Measurements from ENCODE around the gene TOR3A.

Gene TOR3A

GRCh38 chr1:179091691-179092165 lies 9.9 kb downstream of the TOR3A start:
- no peaks in the 10 kb centered on the region for H3K4me1 ChIP-seq (ENCODE audit: control insufficient read depth, insufficient read depth, low read length, poor library complexity, severe bottlenecking)
- H3K9me3 ChIP-seq (ENCODE audit: control insufficient read depth, low read length) = no peaks in the 10 kb centered on the region
- H3K4me3 ChIP-seq (ENCODE audit: extremely low read depth, insufficient read depth, low read length, poor library complexity, severe bottlenecking) = no peak overlapping the region
- 71 to 91% methylated on average over 1 to 4 of the region's 5 CpGs for WGBS, 2 experiments (ENCODE audit: insufficient coverage in 2 of 2)
- no peak overlapping the region for H3K27ac ChIP-seq (ENCODE audit: low read depth, low read length, severe bottlenecking)
- H3K36me3 ChIP-seq (ENCODE audit: control insufficient read depth, insufficient read depth, low read length) = peaks cover 76% of the 10 kb centered on the region

DNA sequence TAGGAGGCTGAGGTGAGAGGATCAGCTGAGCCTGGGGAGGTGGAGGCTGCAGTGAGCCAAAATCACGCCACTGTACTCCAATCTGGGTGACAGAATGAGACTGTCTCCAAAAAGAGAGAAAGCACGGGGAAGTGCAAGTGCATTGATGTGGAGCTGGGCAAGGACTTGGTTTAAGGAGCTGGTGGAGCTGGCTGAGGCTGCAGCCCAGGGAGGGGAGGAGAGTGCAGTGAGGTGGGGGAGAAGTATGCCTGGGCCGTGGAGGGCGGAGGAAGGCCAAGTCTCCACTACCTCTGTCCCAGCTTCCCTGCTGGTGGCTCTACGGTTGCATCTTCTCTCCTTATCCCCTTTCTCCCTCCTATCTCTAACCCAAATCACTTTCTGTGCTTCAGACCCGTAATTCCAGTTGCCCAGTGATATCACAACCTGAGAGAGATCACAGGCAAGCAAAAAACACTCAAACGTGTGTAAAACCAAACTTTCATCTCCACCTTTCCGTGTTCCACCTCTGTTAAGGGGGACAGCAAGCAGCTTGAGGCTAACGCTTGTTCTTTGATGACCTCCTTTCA lies 11.1 kb downstream of the TOR3A start:
- Histone ChIP-seq H3K4me1 (ENCODE audit: control insufficient read depth, insufficient read depth, low read length, poor library complexity, severe bottlenecking) (no peaks in the 10 kb centered on the region), H3K4me3 (ENCODE audit: extremely low read depth, insufficient read depth, low read length, poor library complexity, severe bottlenecking) (no peak overlapping the region), H3K27ac (ENCODE audit: low read depth, low read length, severe bottlenecking) (no peak overlapping the region), H3K9me3 (ENCODE audit: control insufficient read depth, low read length) (no peaks in the 10 kb centered on the region), H3K36me3 (ENCODE audit: control insufficient read depth, insufficient read depth, low read length) (peaks cover 86% of the 10 kb centered on the region)
- 87 to 90% methylated on average over 7 of the region's 9 CpGs for WGBS, 2 experiments (ENCODE audit: insufficient coverage in 2 of 2)

DNA sequence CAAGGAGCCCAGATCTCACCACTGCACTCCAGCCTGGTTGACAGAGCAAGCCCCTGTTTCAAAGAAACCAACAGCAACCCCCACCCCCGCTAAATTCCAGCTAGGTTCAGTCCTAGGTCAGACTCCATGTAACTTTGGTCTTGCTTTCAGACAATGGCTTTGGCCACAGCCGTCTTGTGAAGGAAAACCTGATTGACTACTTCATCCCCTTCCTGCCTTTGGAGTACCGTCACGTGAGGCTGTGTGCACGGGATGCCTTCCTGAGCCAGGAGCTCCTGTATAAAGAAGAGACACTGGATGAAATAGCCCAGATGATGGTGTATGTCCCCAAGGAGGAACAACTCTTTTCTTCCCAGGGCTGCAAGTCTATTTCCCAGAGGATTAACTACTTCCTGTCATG lies 12.9 kb downstream of the TOR3A start:
- H3K4me3 ChIP-seq (ENCODE audit: extremely low read depth, insufficient read depth, low read length, poor library complexity, severe bottlenecking) = no peak overlapping the region
- no peaks in the 10 kb centered on the region for H3K9me3 ChIP-seq (ENCODE audit: control insufficient read depth, low read length)
- no peak overlapping the region for H3K27ac ChIP-seq (ENCODE audit: low read depth, low read length, severe bottlenecking)
- 92 to 100% methylated on average over 2 of the region's 5 CpGs for WGBS, 2 experiments (ENCODE audit: insufficient coverage in 2 of 2)
- H3K36me3 ChIP-seq (ENCODE audit: control insufficient read depth, insufficient read depth, low read length) = peaks cover 94% of the 10 kb centered on the region
- no peaks in the 10 kb centered on the region for H3K4me1 ChIP-seq (ENCODE audit: control insufficient read depth, insufficient read depth, low read length, poor library complexity, severe bottlenecking)

DNA sequence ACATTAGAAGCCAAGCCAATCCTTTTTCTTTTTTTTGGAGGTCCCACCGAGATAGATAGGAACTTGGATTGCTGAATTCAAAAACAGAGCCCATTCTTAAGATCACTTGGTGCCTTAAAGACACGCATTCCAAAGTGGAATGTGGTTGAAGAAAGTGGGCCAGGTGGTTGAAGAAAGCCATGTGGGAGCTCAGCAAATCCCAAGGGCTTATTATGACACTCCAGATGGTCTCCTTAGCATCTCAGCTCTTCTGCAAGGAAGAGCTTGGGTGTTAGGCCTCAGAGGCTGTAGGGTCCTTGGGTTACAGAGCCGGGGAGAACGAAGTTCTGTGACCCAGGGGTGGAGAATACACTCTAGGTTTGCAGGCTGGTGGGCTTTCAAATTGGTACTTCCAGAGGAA lies 13.5 kb downstream of the TOR3A start:
- H3K36me3 ChIP-seq (ENCODE audit: control insufficient read depth, insufficient read depth, low read length) = peaks cover 95% of the 10 kb centered on the region
- H3K4me1 ChIP-seq (ENCODE audit: control insufficient read depth, insufficient read depth, low read length, poor library complexity, severe bottlenecking) = no peaks in the 10 kb centered on the region
- H3K27ac ChIP-seq (ENCODE audit: low read depth, low read length, severe bottlenecking) = no peak overlapping the region
- H3K9me3 ChIP-seq (ENCODE audit: control insufficient read depth, low read length) = no peaks in the 10 kb centered on the region
- no peak overlapping the region for H3K4me3 ChIP-seq (ENCODE audit: extremely low read depth, insufficient read depth, low read length, poor library complexity, severe bottlenecking)
- WGBS, 2 experiments (ENCODE audit: insufficient coverage in 2 of 2) = 90 to 100% methylated on average over 2 to 4 of the region's 4 CpGs

- WGBS, 2 experiments (ENCODE audit: insufficient coverage in 2 of 2) = 90% methylated on average over 2 to 3 of the region's 3 CpGs
- Histone ChIP-seq H3K4me3 (ENCODE audit: extremely low read depth, insufficient read depth, low read length, poor library complexity, severe bottlenecking) (no peak overlapping the region), H3K36me3 (ENCODE audit: control insufficient read depth, insufficient read depth, low read length) (peaks cover 96% of the 10 kb centered on the region), H3K27ac (ENCODE audit: low read depth, low read length, severe bottlenecking) (no peak overlapping the region), H3K4me1 (ENCODE audit: control insufficient read depth, insufficient read depth, low read length, poor library complexity, severe bottlenecking) (no peaks in the 10 kb centered on the region), H3K9me3 (ENCODE audit: control insufficient read depth, low read length) (no peaks in the 10 kb centered on the region)
These were observed 14.1 kb downstream of the TOR3A start for GRCh38 chr1:179095924-179096323.

DNA sequence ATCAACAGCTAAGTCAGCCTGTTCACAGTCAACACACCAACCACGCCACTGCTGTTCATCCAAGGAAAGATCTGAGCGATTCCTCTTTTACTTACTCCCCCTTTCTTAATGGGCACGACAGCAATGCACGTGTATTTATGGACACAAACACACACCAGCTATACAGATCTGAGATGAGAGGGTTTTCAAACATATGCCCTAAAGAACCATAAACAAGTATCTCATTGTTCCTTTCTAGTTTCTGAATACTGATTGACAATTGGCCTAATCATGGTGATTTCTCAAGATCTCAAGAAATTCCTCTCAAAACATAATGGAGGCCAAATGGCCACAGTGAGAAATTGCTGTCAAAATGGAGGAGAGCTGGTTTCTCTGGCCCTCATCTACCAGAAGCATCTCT lies 18.0 kb downstream of the TOR3A start:
- Histone ChIP-seq H3K9me3 (ENCODE audit: control insufficient read depth, low read length) (no peaks in the 10 kb centered on the region), H3K27ac (ENCODE audit: low read depth, low read length, severe bottlenecking) (no peak overlapping the region), H3K4me3 (ENCODE audit: extremely low read depth, insufficient read depth, low read length, poor library complexity, severe bottlenecking) (no peak overlapping the region), H3K36me3 (ENCODE audit: control insufficient read depth, insufficient read depth, low read length) (peaks cover 91% of the 10 kb centered on the region), H3K4me1 (ENCODE audit: control insufficient read depth, insufficient read depth, low read length, poor library complexity, severe bottlenecking) (no peaks in the 10 kb centered on the region)
- 100% methylated on average over 2 of the region's 4 CpGs for WGBS, 2 experiments (ENCODE audit: insufficient coverage in 2 of 2)

GRCh38 chr1:179101566-179101965 lies 19.7 kb downstream of the TOR3A start:
- peaks cover 87% of the 10 kb centered on the region for H3K36me3 ChIP-seq (ENCODE audit: control insufficient read depth, insufficient read depth, low read length)
- H3K27ac ChIP-seq (ENCODE audit: low read depth, low read length, severe bottlenecking) = no peak overlapping the region

DNA sequence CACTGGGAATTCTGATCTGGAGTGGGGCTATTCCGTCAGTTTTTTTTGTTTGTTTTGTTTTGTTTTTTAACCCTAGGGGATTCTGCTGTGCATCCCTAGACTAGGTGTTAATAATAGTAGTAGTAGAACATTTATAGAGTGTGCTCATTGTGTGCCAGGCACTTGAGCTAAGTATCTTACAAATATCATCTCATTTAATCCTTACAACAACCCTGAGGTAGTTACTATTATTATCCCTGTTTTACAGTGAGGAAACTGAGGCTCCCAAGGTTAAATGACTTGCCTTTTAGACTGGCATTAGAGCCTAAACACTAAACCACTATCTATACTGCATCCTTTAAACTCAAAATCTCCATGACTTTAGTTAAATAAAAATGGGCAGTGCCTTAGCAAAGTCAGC lies 22.1 kb downstream of the TOR3A start:
- H3K27ac ChIP-seq (ENCODE audit: low read depth, low read length, severe bottlenecking) = no peak overlapping the region
- peaks cover 86% of the 10 kb centered on the region for H3K36me3 ChIP-seq (ENCODE audit: control insufficient read depth, insufficient read depth, low read length)
- no peaks in the 10 kb centered on the region for H3K9me3 ChIP-seq (ENCODE audit: control insufficient read depth, low read length)
- H3K4me3 ChIP-seq (ENCODE audit: extremely low read depth, insufficient read depth, low read length, poor library complexity, severe bottlenecking) = no peak overlapping the region
- H3K4me1 ChIP-seq (ENCODE audit: control insufficient read depth, insufficient read depth, low read length, poor library complexity, severe bottlenecking) = no peaks in the 10 kb centered on the region
- 100% methylated on average over 1 of the region's 1 CpG; no CpG with 5 or more reads in 1 of the 2 experiments for WGBS, 2 experiments (ENCODE audit: insufficient coverage in 2 of 2)

More at GRCh38 chr1:179101566-179101965, 19.7 kb downstream of the TOR3A start:
- 80% methylated on average over 1 of the region's 4 CpGs; no CpG with 5 or more reads in 1 of the 2 experiments for WGBS, 2 experiments (ENCODE audit: insufficient coverage in 2 of 2)
- Histone ChIP-seq H3K4me1 (ENCODE audit: control insufficient read depth, insufficient read depth, low read length, poor library complexity, severe bottlenecking) (no peaks in the 10 kb centered on the region), H3K4me3 (ENCODE audit: extremely low read depth, insufficient read depth, low read length, poor library complexity, severe bottlenecking) (no peak overlapping the region), H3K9me3 (ENCODE audit: control insufficient read depth, low read length) (no peaks in the 10 kb centered on the region)

GRCh38 chr1:179104611-179105250 lies 22.9 kb downstream of the TOR3A start:
- 89 to 95% methylated on average over 2 of the region's 3 CpGs for WGBS, 2 experiments (ENCODE audit: insufficient coverage in 2 of 2)
- Histone ChIP-seq H3K4me3 (ENCODE audit: extremely low read depth, insufficient read depth, low read length, poor library complexity, severe bottlenecking) (no peak overlapping the region), H3K36me3 (ENCODE audit: control insufficient read depth, insufficient read depth, low read length) (peaks cover 86% of the 10 kb centered on the region), H3K4me1 (ENCODE audit: control insufficient read depth, insufficient read depth, low read length, poor library complexity, severe bottlenecking) (no peaks in the 10 kb centered on the region), H3K9me3 (ENCODE audit: control insufficient read depth, low read length) (no peaks in the 10 kb centered on the region), H3K27ac (ENCODE audit: low read depth, low read length, severe bottlenecking) (no peak overlapping the region)

GRCh38 chr1:179105393-179105792 lies 23.5 kb downstream of the TOR3A start:
- Histone ChIP-seq H3K4me1 (ENCODE audit: control insufficient read depth, insufficient read depth, low read length, poor library complexity, severe bottlenecking) (no peaks in the 10 kb centered on the region), H3K4me3 (ENCODE audit: extremely low read depth, insufficient read depth, low read length, poor library complexity, severe bottlenecking) (no peak overlapping the region), H3K36me3 (ENCODE audit: control insufficient read depth, insufficient read depth, low read length) (peaks cover 87% of the 10 kb centered on the region), H3K9me3 (ENCODE audit: control insufficient read depth, low read length) (no peaks in the 10 kb centered on the region), H3K27ac (ENCODE audit: low read depth, low read length, severe bottlenecking) (no peak overlapping the region)
- WGBS, 2 experiments (ENCODE audit: insufficient coverage in 2 of 2) = 50 to 76% methylated on average over 1 to 4 of the region's 7 CpGs

All from mesodermal cell (in vitro differentiated cells).